Measurements from ENCODE around the gene TM9SF4. TPM values are rescaled to one million over a fixed set of nuclear protein-coding genes. Genes with fewer than 3 reads are reported as not detected.

Gene TM9SF4
- total RNA-seq, 1 donor from 2014 or later = 27.3 TPM

GRCh38 chr20:32130965-32131364 is 21.5 kb downstream of the TM9SF4 start:
- DNase-seq = no peak

- no peak for DNase-seq
Measured at GRCh38 chr20:32132911-32133549, 23.5 kb downstream of the TM9SF4 start.

DNA sequence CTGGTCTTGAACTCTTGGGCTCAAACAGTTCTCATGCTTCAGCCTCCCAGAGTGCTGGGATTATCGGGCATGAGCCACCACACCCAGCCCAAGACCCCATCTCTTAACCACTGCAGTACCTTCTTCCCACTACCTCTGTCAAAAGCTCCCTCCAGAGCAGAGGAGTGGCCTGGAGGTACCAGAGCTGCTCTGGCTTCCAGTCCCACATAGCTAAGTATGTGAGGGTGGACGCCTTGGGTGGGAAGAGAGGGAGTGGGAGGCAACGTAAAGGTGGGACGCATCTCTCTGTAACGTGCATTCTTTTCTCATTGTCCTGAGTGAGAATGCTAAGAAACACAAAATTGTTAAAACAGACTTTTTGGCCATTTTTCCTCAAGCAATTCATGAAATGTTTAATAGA is 24.5 kb downstream of the TM9SF4 start:
- no peak for DNase-seq

- no peak for DNase-seq
Measured at GRCh38 chr20:32135983-32136515, 26.5 kb downstream of the TM9SF4 start.

DNA sequence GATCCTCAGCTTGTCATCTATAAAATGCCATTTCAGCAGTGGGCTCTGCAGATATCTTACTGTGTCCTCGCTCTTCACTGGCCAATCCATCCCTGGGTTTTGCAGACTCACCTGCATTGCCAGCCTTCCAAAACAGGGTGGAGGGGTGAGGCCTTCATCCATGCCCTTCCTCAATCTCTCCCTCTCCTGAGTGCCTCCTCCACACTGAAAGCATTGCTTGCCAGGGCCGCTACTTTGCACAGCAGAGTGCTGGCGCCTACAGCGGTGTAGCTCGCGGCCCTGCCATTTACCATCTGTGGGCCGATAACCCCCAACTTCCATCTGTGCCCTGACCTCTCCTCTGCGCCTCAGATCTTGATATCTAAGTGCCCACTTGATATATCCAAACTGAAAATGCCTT is 29.4 kb downstream of the TM9SF4 start:
- no peak for DNase-seq

GRCh38 chr20:32139947-32140346 is 30.4 kb downstream of the TM9SF4 start:
- DNase-seq = no peak

DNA sequence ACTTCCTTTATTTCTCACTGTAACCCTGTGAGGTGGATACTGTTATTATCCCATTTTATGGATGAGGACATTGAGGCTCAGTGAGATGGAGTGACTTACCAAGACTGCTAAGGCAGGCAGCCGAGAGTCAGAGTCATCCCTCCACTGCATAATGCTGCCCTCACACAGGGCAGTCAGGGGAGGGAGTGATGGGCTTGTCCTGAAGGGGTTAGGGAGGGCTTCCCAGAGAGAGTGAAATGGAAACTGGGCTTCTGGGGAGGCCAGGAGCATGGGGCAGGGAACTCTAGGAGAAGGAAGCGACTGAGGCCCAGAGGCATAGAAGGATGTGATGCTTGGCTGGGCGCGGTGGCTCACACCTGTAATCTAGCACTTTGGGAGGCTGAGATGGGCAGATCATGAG is 31.1 kb downstream of the TM9SF4 start:
- DNase-seq = no peak

GRCh38 chr20:32141465-32141980 is 32.0 kb downstream of the TM9SF4 start:
- DNase-seq = no peak

DNA sequence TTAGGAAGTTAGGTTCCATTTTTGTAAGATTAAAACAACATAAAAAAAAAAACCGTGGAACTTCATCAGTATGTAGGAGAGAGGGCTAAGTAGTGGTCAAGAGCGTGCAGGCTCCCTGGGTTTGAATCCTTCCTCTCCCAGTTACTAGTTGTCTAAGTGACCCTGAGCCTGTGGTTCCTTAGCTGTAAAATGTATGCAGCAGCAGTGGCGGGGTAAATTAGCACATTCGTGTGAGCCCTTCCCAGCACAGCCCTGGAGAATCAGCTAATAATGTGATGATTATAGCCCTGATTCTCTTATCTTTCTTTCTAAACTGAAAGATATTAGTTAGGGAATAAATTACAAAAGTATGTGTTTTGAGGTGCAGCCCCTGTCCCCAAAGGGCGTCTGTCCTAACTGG is 32.6 kb downstream of the TM9SF4 start:
- no peak for DNase-seq

- DNase-seq = no peak
Measured at GRCh38 chr20:32142991-32143390, 33.5 kb downstream of the TM9SF4 start.

GRCh38 chr20:32144898-32145662 is 35.6 kb downstream of the TM9SF4 start:
- no peak for DNase-seq

DNA sequence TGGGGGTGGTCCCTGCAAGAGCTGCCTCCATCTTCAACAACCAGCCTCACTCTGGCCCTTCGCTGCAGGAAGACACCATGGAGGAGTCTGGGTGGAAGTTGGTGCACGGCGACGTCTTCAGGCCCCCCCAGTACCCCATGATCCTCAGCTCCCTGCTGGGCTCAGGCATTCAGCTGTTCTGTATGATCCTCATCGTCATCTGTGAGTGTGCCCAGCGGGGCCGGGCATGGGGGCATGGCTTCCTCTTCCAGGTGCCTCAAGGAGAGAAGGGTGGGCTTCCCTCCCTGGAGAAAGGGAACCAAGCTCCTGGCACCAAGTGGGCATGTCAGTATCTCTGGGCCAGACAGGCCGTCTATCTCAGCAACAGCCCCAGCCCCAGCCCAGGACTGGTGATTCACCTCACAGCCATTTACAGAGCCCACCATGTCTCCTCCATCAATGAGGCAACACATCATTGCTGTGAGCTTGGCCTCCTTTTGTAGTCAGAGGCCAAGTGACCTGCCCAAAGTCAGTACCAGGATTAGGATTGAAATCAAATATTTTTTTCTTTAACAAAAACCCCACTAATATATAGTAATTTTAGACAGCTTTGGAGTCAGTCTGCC is 40.2 kb downstream of the TM9SF4 start:
- DNase-seq = no peak

DNA sequence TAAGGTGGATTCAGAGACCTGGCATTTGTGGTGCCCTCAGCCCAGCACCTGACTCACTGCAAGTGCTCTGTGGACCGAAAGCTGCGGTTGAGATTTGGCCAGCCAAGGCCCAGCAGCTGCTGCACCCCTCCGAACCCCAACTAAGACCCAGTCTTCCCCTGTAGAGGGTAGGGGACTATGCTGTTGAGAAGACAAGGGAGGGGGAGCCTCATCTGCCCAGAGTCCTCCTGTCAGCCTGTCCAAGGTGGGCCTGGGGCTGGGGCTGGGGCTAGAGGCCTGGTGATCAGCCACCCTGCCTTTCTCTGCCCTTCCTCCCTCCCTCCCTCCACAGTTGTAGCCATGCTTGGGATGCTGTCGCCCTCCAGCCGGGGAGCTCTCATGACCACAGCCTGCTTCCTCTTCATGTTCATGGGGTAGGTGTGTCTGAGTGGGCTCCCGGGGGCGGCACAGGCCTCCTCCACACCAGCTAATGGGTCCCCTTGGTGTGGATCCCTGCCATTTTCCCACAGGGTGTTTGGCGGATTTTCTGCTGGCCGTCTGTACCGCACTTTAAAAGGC is 40.9 kb downstream of the TM9SF4 start:
- no peak for DNase-seq

GRCh38 chr20:32152421-32153155 is 43.1 kb downstream of the TM9SF4 start:
- DNase-seq = no peak

DNA sequence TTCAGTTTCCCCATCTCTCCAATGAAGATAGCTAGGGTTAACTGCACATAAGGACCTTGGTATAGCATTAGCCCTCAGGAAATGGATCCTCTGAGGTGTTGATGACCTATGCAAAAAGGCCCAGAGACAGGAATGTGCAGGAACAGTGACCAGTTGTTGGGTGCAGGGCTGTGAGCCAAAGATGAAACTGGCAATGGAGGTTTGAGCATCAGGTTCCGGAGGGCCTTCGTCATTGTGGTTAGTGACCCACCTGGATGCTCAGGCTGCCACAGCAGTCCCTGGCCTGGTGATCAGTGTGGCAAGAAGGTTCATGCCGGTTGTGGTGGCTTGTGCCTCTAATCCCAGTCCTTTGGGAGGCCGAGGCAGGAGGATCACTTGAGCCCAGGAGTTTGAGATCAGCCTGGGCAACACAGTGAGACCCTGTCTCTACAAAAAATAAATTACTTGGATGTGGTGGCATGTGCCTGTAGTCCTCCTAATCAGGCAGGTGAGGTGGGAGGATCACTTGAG is 43.7 kb downstream of the TM9SF4 start:
- no peak for DNase-seq

DNA sequence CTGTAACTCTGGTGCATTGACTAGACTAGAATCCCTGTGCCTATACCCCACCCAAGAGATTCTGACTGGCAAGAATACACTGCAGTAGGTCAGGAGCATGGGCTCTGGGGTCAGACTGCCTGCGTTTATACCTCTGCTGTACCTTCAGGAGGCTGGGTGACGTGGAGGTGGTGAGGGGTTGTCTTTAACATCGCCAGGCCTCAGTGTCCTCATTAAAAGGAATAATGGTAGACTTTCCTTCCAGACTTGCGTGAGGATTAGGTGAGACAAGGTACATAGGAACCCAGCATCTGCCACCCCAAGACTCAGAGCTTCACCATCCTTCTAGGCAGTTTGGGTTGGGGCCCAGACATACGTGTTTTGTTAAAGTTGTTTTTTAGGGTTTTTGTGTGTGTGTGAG is 44.3 kb downstream of the TM9SF4 start:
- no peak for DNase-seq

- peak; percentile 66 for DNase-seq
Measured at GRCh38 chr20:32155017-32155981, 45.8 kb downstream of the TM9SF4 start.

- no peak for DNase-seq
Measured at GRCh38 chr20:32157611-32158010, 48.1 kb downstream of the TM9SF4 start.

DNA sequence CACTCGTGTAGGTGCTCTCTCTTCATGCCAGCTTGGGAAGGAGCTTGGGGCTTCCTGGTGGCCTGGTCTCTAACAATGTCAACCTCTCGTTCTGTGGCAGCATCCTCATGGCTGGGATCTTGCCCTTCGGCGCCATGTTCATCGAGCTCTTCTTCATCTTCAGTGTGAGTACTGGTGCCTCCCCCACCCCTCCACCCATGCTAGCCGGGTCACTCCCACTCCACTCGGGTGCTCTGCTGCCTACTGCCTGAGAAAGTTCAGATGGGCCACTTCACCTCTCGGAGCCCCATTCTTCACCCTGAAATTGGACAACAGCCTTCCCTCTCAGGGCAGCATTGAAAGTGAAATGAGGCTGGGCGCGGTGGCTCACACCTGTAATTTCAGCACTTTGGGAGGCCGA is 48.8 kb downstream of the TM9SF4 start:
- DNase-seq = no peak

- DNase-seq = no peak
Measured at GRCh38 chr20:32158943-32159660, 49.6 kb downstream of the TM9SF4 start.

All from tongue (tissue), 2 donors.